Measurements from ENCODE around the gene TENM3. TPM values are rescaled to one million over a fixed set of nuclear protein-coding genes. Genes with fewer than 3 reads are reported as not detected.

The TENM3 gene
- total RNA-seq, 2 experiments from 2014 or later, result not detected

DNA sequence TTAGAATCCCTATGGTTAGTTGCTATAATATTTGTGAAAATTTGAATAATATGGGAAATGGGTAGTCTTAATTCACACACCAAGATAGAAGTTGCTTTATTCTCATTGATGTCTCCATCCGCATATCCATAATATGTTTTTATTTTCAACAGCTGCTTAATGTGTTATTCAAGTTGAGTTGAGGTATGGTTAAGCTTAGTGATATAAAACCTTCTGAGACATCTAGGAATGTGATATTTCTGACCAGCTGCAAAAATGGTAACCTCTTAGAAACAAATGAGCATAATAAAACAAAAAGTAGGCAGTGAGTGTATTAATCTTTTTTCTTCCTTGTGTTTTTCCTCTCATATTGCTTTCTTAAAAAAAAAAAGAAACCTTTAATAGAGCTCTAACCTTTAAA lies 172.9 kb downstream of the TENM3 start:
- ChIA-PET CTCF (ENCODE audit: unreplicated experiment) (no interaction called here), POLR2A (interaction anchor here (0.7 kb wide), 1 partner anchor 81 kb away, joined by 3 read pairs; no protein-coding TSS in a partner anchor)
- intact Hi-C loops (cut with micrococcal nuclease; ENCODE audit: unreplicated experiment), result no loop called here
- Histone ChIP-seq H3K9me2 (ENCODE audit: insufficient read depth, low read length) (no peaks in the 10 kb centered on the region), H3K36me3 (ENCODE audit: insufficient read depth, low read length) (no peaks in the 10 kb centered on the region), H3K9me3 (ENCODE audit: low read length) (0 out of 2 replicates have a peak, but pooled peaks cover 11% of the 10 kb centered on the region), H3K79me2 (ENCODE audit: insufficient read depth, low read depth, low read length) (no peaks in the 10 kb centered on the region), H3K4me1 (ENCODE audit: insufficient read depth, low read length, poor library complexity, severe bottlenecking) (no peaks in the 10 kb centered on the region), H4K20me1 (ENCODE audit: insufficient read depth, low read length) (no peaks in the 10 kb centered on the region), H3K4me2 (ENCODE audit: low read length) (no peak overlapping the region), H2AFZ (ENCODE audit: low read length) (no peak overlapping the region), H3K27ac (ENCODE audit: low read depth, low read length, poor library complexity, severe bottlenecking) (no peak overlapping the region), H3K4me3 (ENCODE audit: low read depth, low read length, poor library complexity, severe bottlenecking) (no peak overlapping the region)
- TF ChIP-seq, protein P1, sequence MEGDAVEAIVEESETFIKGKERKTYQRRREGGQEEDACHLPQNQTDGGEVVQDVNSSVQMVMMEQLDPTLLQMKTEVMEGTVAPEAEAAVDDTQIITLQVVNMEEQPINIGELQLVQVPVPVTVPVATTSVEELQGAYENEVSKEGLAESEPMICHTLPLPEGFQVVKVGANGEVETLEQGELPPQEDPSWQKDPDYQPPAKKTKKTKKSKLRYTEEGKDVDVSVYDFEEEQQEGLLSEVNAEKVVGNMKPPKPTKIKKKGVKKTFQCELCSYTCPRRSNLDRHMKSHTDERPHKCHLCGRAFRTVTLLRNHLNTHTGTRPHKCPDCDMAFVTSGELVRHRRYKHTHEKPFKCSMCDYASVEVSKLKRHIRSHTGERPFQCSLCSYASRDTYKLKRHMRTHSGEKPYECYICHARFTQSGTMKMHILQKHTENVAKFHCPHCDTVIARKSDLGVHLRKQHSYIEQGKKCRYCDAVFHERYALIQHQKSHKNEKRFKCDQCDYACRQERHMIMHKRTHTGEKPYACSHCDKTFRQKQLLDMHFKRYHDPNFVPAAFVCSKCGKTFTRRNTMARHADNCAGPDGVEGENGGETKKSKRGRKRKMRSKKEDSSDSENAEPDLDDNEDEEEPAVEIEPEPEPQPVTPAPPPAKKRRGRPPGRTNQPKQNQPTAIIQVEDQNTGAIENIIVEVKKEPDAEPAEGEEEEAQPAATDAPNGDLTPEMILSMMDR (conservative IDR thresholded peaks at IDR 0.05; ENCODE audit: low read length), result no peak
- no peak for TF ChIP-seq EZH2phosphoT487 (IDR thresholded peaks at IDR 0.05; ENCODE audit: borderline replicate concordance, low read depth, low read length)
- no peak for DNase-seq (ENCODE audit: low spot score)
- BruUV-seq (replicated peaks), result no TSS peak

DNA sequence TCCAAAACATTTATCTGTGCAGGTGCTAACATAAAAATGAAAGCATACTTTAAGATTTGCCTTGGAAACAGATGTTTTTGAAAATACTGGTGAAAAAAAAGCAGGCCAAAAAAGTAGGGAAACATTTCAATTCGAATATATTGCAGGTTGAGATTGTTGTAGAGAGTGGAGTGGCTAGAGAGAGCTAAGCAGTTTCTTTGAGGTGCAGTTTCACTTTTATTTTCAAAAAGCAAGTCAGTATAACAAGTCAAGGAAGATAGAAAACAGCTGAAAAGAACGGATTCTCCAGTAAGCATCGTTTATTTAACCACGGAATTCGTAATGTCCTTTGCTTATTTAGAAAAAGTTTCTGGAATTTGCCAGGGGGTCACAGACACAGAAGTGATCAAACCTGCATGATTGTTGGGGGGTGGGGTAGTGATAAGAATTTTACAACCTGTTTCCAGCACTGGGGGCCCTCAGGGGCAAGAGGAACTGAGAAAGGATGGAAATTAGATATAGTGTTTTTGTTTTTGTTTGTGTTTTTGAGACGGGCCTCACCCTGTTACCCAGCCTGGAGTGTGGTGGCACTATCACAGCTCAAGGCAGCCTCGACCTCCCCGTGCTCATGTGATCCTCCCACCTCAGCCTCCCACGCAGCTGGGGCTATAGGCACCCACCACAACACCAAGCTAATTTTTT lies 175.0 kb downstream of the TENM3 start:
- intact Hi-C loops (cut with micrococcal nuclease; ENCODE audit: unreplicated experiment), result no loop called here
- no TSS peak for BruUV-seq (replicated peaks)
- H2AFZ ChIP-seq (ENCODE audit: low read length), result no peak overlapping the region

DNA sequence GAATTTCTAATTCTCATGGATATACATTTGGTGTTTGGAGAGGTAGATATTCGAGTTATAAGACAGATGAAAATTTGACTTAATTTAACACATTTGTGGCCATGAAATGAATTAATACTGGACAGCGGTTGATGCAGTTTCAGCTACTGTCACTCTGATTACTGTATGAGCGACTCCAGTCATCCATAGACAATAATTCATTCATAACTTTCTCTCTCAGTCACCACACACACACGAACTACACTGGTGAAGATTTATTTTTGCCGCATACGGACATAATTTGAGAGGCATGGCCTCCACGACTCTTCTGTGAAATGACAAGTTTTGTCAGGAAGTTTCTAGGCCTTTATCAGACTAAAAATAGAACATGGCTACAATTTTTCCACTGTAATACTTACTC lies 177.0 kb downstream of the TENM3 start:
- H3K36me3 ChIP-seq (ENCODE audit: insufficient read depth, low read length), result no peaks in the 10 kb centered on the region
- no peaks in the 10 kb centered on the region for H4K20me1 ChIP-seq (ENCODE audit: insufficient read depth, low read length)
- no peaks in the 10 kb centered on the region for H3K4me1 ChIP-seq (ENCODE audit: insufficient read depth, low read length, poor library complexity, severe bottlenecking)
- H3K4me3 ChIP-seq (ENCODE audit: low read depth, low read length, poor library complexity, severe bottlenecking), result no peak overlapping the region
- CTCF ChIA-PET (ENCODE audit: unreplicated experiment), result no interaction called here
- H3K9me3 ChIP-seq (ENCODE audit: low read length), result no peaks in the 10 kb centered on the region
- H3K27ac ChIP-seq (ENCODE audit: low read depth, low read length, poor library complexity, severe bottlenecking), result no peak overlapping the region
- POLR2A ChIA-PET, result interaction anchor here (0.6 kb wide), 1 partner anchor 575 kb away, joined by 4 read pairs; no protein-coding TSS in a partner anchor
- no peak for TF ChIP-seq EZH2phosphoT487 (IDR thresholded peaks at IDR 0.05; ENCODE audit: borderline replicate concordance, low read depth, low read length)
- TF ChIP-seq, protein P1 (conservative IDR thresholded peaks at IDR 0.05; ENCODE audit: low read length), result no peak
- H3K79me2 ChIP-seq (ENCODE audit: insufficient read depth, low read depth, low read length), result no peaks in the 10 kb centered on the region
- H2AFZ ChIP-seq (ENCODE audit: low read length), result no peak overlapping the region
- intact Hi-C loops (cut with micrococcal nuclease; ENCODE audit: unreplicated experiment), result no loop called here
- BruUV-seq (replicated peaks), result no TSS peak
- H3K4me2 ChIP-seq (ENCODE audit: low read length), result no peak overlapping the region
- no peaks in the 10 kb centered on the region for H3K9me2 ChIP-seq (ENCODE audit: insufficient read depth, low read length)
- no peak for DNase-seq (ENCODE audit: low spot score)

More for the DNA sequence above, 175.0 kb downstream of the TENM3 start:
- no peak for TF ChIP-seq EZH2phosphoT487 (IDR thresholded peaks at IDR 0.05; ENCODE audit: borderline replicate concordance, low read depth, low read length)
- Histone ChIP-seq H4K20me1 (ENCODE audit: insufficient read depth, low read length) (no peaks in the 10 kb centered on the region), H3K9me3 (ENCODE audit: low read length) (0 out of 2 replicates have a peak, but pooled peaks cover 10% of the 10 kb centered on the region), H3K4me1 (ENCODE audit: insufficient read depth, low read length, poor library complexity, severe bottlenecking) (no peaks in the 10 kb centered on the region), H3K4me2 (ENCODE audit: low read length) (no peak overlapping the region), H3K36me3 (ENCODE audit: insufficient read depth, low read length) (no peaks in the 10 kb centered on the region), H3K4me3 (ENCODE audit: low read depth, low read length, poor library complexity, severe bottlenecking) (no peak overlapping the region), H3K27ac (ENCODE audit: low read depth, low read length, poor library complexity, severe bottlenecking) (no peak overlapping the region), H3K9me2 (ENCODE audit: insufficient read depth, low read length) (no peaks in the 10 kb centered on the region), H3K79me2 (ENCODE audit: insufficient read depth, low read depth, low read length) (no peaks in the 10 kb centered on the region)
- ChIA-PET CTCF (ENCODE audit: unreplicated experiment) (no interaction called here), POLR2A (no interaction called here)
- DNase-seq (ENCODE audit: low spot score), result no peak

Data from OCI-LY7 (cell line).